ENCODE measurements around the gene TTC36.

DNA sequence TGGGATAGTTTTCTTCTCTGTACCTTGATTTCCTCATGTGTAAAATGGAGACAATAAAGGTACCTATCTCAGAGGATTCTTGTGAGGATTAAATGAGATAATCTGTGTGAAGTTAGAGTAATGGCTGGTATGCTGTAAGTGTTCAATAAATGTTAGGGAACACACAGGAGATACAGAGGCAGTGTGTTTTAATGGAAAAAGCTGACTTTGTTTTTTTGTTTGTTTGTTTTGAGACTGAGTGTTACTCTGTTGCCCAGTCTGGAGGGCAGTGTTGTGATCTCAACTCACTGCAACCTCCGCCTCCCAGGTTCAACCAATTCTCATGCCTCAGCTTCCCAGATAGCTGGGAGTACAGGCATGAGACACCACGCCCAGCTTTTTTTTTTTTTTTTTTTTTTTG lies 42.4 kb downstream of the TTC36 start:
- TF ChIP-seq CTCF (IDR thresholded peaks at IDR 0.05; ENCODE audit: insufficient read depth, low read length) (no peak), REST (IDR thresholded peaks at IDR 0.05; ENCODE audit: insufficient replicate concordance, low read depth) (no peak), POLR2AphosphoS5 (IDR thresholded peaks at IDR 0.05; ENCODE audit: low read depth) (no peak)

Data from HL-60 (cell line).